ENCODE measurements around the gene EXOC7. TPM values are rescaled to one million over a fixed set of nuclear protein-coding genes. Genes with fewer than 3 reads are reported as not detected.
A peak's percentile ranks its signal among the peaks of the same experiment; 100 is the strongest.

Gene EXOC7
- total and polyA plus RNA-seq, 2 donors (not counting 1 experiment from before 2014, with no cell fraction given), result 66.8 to 88.8 TPM

GRCh38 chr17:76138234-76138895 is 34.8 kb upstream of the EXOC7 start:
- TF ChIP-seq EZH2 (IDR thresholded peaks at IDR 0.05; ENCODE audit: low read length, missing control alignments) (no peak), CTCF (conservative IDR thresholded peaks at IDR 0.05 in 1 of 2, IDR thresholded peaks at IDR 0.05 in 1 of 2; ENCODE audit: low read depth in 1 of 2, low read length in 2 of 2) (no peak)
- H2AFZ ChIP-seq (ENCODE audit: low read length), result no peak overlapping the region
- H4K20me1 ChIP-seq (ENCODE audit: control insufficient read depth, extremely low read depth, insufficient read depth, low read length), result no peaks in the 10 kb centered on the region
- H3K4me1 ChIP-seq (ENCODE audit: control insufficient read depth, extremely low read depth, insufficient read depth, low read length), result peaks cover 4% of the 10 kb centered on the region
- no peaks in the 10 kb centered on the region for H3K79me2 ChIP-seq (ENCODE audit: control insufficient read depth, insufficient read depth, low read length)
- H3K9me3 ChIP-seq (ENCODE audit: control insufficient read depth, insufficient read depth, low read depth, low read length), result no peaks in the 10 kb centered on the region
- no peak overlapping the region for H3K9ac ChIP-seq (ENCODE audit: insufficient read depth, low read length)
- H3K27me3 ChIP-seq (ENCODE audit: control insufficient read depth, insufficient read depth, low read length), result peaks cover 59% of the 10 kb centered on the region
- no peaks in the 10 kb centered on the region for H3K36me3 ChIP-seq (ENCODE audit: control insufficient read depth, insufficient read depth, low read length)
- H3K27ac ChIP-seq (ENCODE audit: insufficient read depth, low read length), result no peak overlapping the region
- no peak overlapping the region for H3K4me3 ChIP-seq (replicated peaks in 1 of 4; ENCODE audit: control extremely low read depth in 1 of 4, insufficient read depth in 1 of 4, low read depth in 3 of 4, low read length in 4 of 4)
- DNase-seq (ENCODE audit: low read depth in 2 of 2), result no peak
- no peak overlapping the region for H3K4me2 ChIP-seq (ENCODE audit: extremely low read depth, insufficient read depth, low read length)

GRCh38 chr17:76137351-76138233 is 34.0 kb upstream of the EXOC7 start:
- H3K9ac ChIP-seq (ENCODE audit: insufficient read depth, low read length), result no peak overlapping the region
- H3K9me3 ChIP-seq (ENCODE audit: control insufficient read depth, insufficient read depth, low read depth, low read length), result no peaks in the 10 kb centered on the region
- H4K20me1 ChIP-seq (ENCODE audit: control insufficient read depth, extremely low read depth, insufficient read depth, low read length), result no peaks in the 10 kb centered on the region
- H3K4me2 ChIP-seq (ENCODE audit: extremely low read depth, insufficient read depth, low read length), result no peak overlapping the region
- no peaks in the 10 kb centered on the region for H3K36me3 ChIP-seq (ENCODE audit: control insufficient read depth, insufficient read depth, low read length)
- H3K4me3 ChIP-seq (replicated peaks in 1 of 4; ENCODE audit: control extremely low read depth in 1 of 4, insufficient read depth in 1 of 4, low read depth in 3 of 4, low read length in 4 of 4), result no peak overlapping the region
- DNase-seq (ENCODE audit: low read depth in 2 of 2), result no peak
- H3K27me3 ChIP-seq (ENCODE audit: control insufficient read depth, insufficient read depth, low read length), result peaks cover 66% of the 10 kb centered on the region
- TF ChIP-seq CTCF (conservative IDR thresholded peaks at IDR 0.05 in 1 of 2, IDR thresholded peaks at IDR 0.05 in 1 of 2; ENCODE audit: low read depth in 1 of 2, low read length in 2 of 2) (no peak), EZH2 (IDR thresholded peaks at IDR 0.05; ENCODE audit: low read length, missing control alignments) (peak; percentile 52)
- H3K4me1 ChIP-seq (ENCODE audit: control insufficient read depth, extremely low read depth, insufficient read depth, low read length), result peaks cover 4% of the 10 kb centered on the region
- H3K79me2 ChIP-seq (ENCODE audit: control insufficient read depth, insufficient read depth, low read length), result no peaks in the 10 kb centered on the region
- no peak overlapping the region for H2AFZ ChIP-seq (ENCODE audit: low read length)
- H3K27ac ChIP-seq (ENCODE audit: insufficient read depth, low read length), result no peak overlapping the region

- TF ChIP-seq CTCF (conservative IDR thresholded peaks at IDR 0.05 in 1 of 2, IDR thresholded peaks at IDR 0.05 in 1 of 2; ENCODE audit: low read depth in 1 of 2, low read length in 2 of 2) (no peak), EZH2 (IDR thresholded peaks at IDR 0.05; ENCODE audit: low read length, missing control alignments) (no peak)
- Histone ChIP-seq H3K27me3 (ENCODE audit: control insufficient read depth, insufficient read depth, low read length) (peaks cover 67% of the 10 kb centered on the region), H3K4me2 (ENCODE audit: extremely low read depth, insufficient read depth, low read length) (no peak overlapping the region), H3K9me3 (ENCODE audit: control insufficient read depth, insufficient read depth, low read depth, low read length) (no peaks in the 10 kb centered on the region), H2AFZ (ENCODE audit: low read length) (no peak overlapping the region), H4K20me1 (ENCODE audit: control insufficient read depth, extremely low read depth, insufficient read depth, low read length) (no peaks in the 10 kb centered on the region), H3K4me1 (ENCODE audit: control insufficient read depth, extremely low read depth, insufficient read depth, low read length) (peaks cover 4% of the 10 kb centered on the region), H3K79me2 (ENCODE audit: control insufficient read depth, insufficient read depth, low read length) (no peaks in the 10 kb centered on the region), H3K36me3 (ENCODE audit: control insufficient read depth, insufficient read depth, low read length) (no peaks in the 10 kb centered on the region), H3K4me3 (replicated peaks in 1 of 4; ENCODE audit: control extremely low read depth in 1 of 4, insufficient read depth in 1 of 4, low read depth in 3 of 4, low read length in 4 of 4) (no peak overlapping the region), H3K9ac (ENCODE audit: insufficient read depth, low read length) (no peak overlapping the region), H3K27ac (ENCODE audit: insufficient read depth, low read length) (no peak overlapping the region)
- DNase-seq (ENCODE audit: low read depth in 2 of 2), result no peak
Measured at GRCh38 chr17:76137001-76137350, 33.4 kb upstream of the EXOC7 start.

Data from fibroblast of lung (primary cell).